Gastrocnemius medialis (tissue), 4 donors: ENCODE results near the gene SC5D. TPM values are rescaled to one million over a fixed set of nuclear protein-coding genes. Genes with fewer than 3 reads are reported as not detected.

Experiments used
- ATAC-seq, 2 donors: fragments of 150-250 bp; one replicate each; pipeline ENCODE4 v1.9.1; 2016
- DNase-seq, 2 donors: peaks; one replicate each; pipeline ENCODE4 v3.0.0-alpha.2; 2019
- H3K27ac ChIP-seq, 4 donors: fragments of 200-600 bp; sonication (generic); 1 replicate in 1 of 4; 2 replicates in 3 of 4; pipeline ENCODE4 v1.5.1; 2016 to 2018; ENCODE audit warnings: mild to moderate bottlenecking in 2 of 4, moderate library complexity in 1 of 4
- H3K27me3 ChIP-seq, 3 donors: fragments of 200-600 bp; sonication (generic) in 2 of 3; 1 replicate in 1 of 3; 2 replicates in 2 of 3; pipeline versions ENCODE4 v1.5.1 to v1.6.0; 2016 to 2019; ENCODE audit warnings: mild to moderate bottlenecking in 1 of 3, moderate library complexity in 1 of 3
- H3K36me3 ChIP-seq, 2 donors: fragments of 200-600 bp; sonication (generic) in 1 of 2; one replicate each; pipeline ENCODE4 v1.5.1; 2017 to 2018
- H3K4me1 ChIP-seq, 2 donors: fragments of 200-600 bp; sonication (generic) in 1 of 2; one replicate each; pipeline ENCODE4 v1.5.1; 2016 to 2017; ENCODE audit warnings: mild to moderate bottlenecking in 2 of 2
- H3K4me3 ChIP-seq, 4 donors: fragments of 200-600 bp; sonication (generic) in 3 of 4; 1 replicate in 1 of 4; 2 replicates in 3 of 4; pipeline ENCODE4 v1.5.1; 2016 to 2019; ENCODE audit warnings: mild to moderate bottlenecking in 2 of 4
- H3K9me3 ChIP-seq, 3 donors: fragments of 200-600 bp; sonication (generic) in 2 of 3; 1 replicate in 1 of 3; 2 replicates in 2 of 3; pipeline ENCODE4 v1.5.1; 2016 to 2019
- CTCF ChIP-seq, 5 experiments: fragments of 450-650 bp in 3 of 5; fragments of 200-600 bp in 2 of 5; sonication (generic) in 2 of 5; IDR thresholded peaks in 4 of 5; conservative IDR thresholded peaks in 1 of 5; 1 replicate in 4 of 5; 2 replicates in 1 of 5; pipeline ENCODE4 v1.5.1; 2016 to 2019; ENCODE audit warnings: antibody characterized with exemption in 5 of 5, mild to moderate bottlenecking in 3 of 5, moderate library complexity in 3 of 5
- POLR2A ChIP-seq, 2 donors: fragments of 450-650 bp; IDR thresholded peaks; one replicate each; pipeline ENCODE4 v1.6.1; 2017; ENCODE audit warnings: antibody characterized with exemption in 2 of 2, mild to moderate bottlenecking in 2 of 2, moderate library complexity in 2 of 2
- in situ Hi-C, 4 donors: fragments of 200-750 bp; cut with MboI; loops; one replicate each; pipeline versions ENCODE4 v1.15.0 to v1.8.0; 2017; ENCODE audit warnings: low sequenced_read_pairs in 4 of 4
- intact Hi-C: fragments of 100-400 bp; cut with DNase I; formaldehyde crosslinking; loops from one replicate; pipeline ENCODE4 v1.15.1; 2023; ENCODE audit warnings: low total_unique reads
- total RNA-seq, 4 donors: library from RNA; depleted of rRNA; stranded (reverse); fragments of >200 nt; gene quantifications; one replicate each; pipeline versions ENCODE4 v1.1.0 to v1.2.3, GENCODE V29; 2016

SC5D gene
- total RNA-seq, 4 donors from 2014 or later: 5.7 to 11.5 (median 6.5) TPM

GRCh38 chr11:121344824-121345223, 52.3 kb downstream of the SC5D start:
- no peak for ATAC-seq
- H3K27ac ChIP-seq: no peak overlapping the region
- intact Hi-C loops (no loop called here), in situ Hi-C loops (no loop called here)
- H3K4me3 ChIP-seq: no peak overlapping the region
- H3K27me3 ChIP-seq: peaks cover 0 to 2% (median 0%) of the 10 kb centered on the region in 3 donors
- H3K36me3 ChIP-seq: no peaks in the 10 kb centered on the region
- no peaks in the 10 kb centered on the region for H3K9me3 ChIP-seq
- no peak for TF ChIP-seq CTCF (IDR thresholded peaks at IDR 0.05 in 4 of 5, conservative IDR thresholded peaks at IDR 0.05 in 1 of 5)
- no peak for TF ChIP-seq POLR2A (IDR thresholded peaks at IDR 0.05)
- no peaks in the 10 kb centered on the region for H3K4me1 ChIP-seq
- no peak for DNase-seq

GRCh38 chr11:121347094-121347493, 54.5 kb downstream of the SC5D start:
- in situ Hi-C loops (no loop called here), intact Hi-C loops (no loop called here)
- no peak for TF ChIP-seq POLR2A (IDR thresholded peaks at IDR 0.05)
- TF ChIP-seq CTCF (IDR thresholded peaks at IDR 0.05 in 4 of 5, conservative IDR thresholded peaks at IDR 0.05 in 1 of 5): no peak
- DNase-seq (no peak), ATAC-seq (no peak)
- Histone ChIP-seq H3K27ac (no peak overlapping the region), H3K4me1 (no peaks in the 10 kb centered on the region), H3K4me3 (no peak overlapping the region), H3K36me3 (no peaks in the 10 kb centered on the region), H3K9me3 (no peaks in the 10 kb centered on the region), H3K27me3 (peaks cover 0 to 2% (median 0%) of the 10 kb centered on the region in 3 donors)

GRCh38 chr11:121347813-121348212, 55.2 kb downstream of the SC5D start:
- intact Hi-C loops: no loop called here
- TF ChIP-seq POLR2A (IDR thresholded peaks at IDR 0.05) (no peak), CTCF (IDR thresholded peaks at IDR 0.05 in 4 of 5, conservative IDR thresholded peaks at IDR 0.05 in 1 of 5) (no peak)
- no peak for DNase-seq

GRCh38 chr11:121348220-121348875, 55.8 kb downstream of the SC5D start:
- H3K4me1 ChIP-seq: peaks cover 0 to 3% of the 10 kb centered on the region in 2 donors
- peaks cover 0 to 2% (median 0%) of the 10 kb centered on the region in 3 donors for H3K27me3 ChIP-seq
- H3K36me3 ChIP-seq: no peaks in the 10 kb centered on the region
- in situ Hi-C loops: no loop called here
- TF ChIP-seq POLR2A (IDR thresholded peaks at IDR 0.05) (no peak), CTCF (IDR thresholded peaks at IDR 0.05 in 4 of 5, conservative IDR thresholded peaks at IDR 0.05 in 1 of 5) (no peak)
- ATAC-seq: no peak
- intact Hi-C loops: no loop called here
- no peaks in the 10 kb centered on the region for H3K9me3 ChIP-seq
- no peak overlapping the region for H3K4me3 ChIP-seq
- no peak for DNase-seq
- H3K27ac ChIP-seq: no peak overlapping the region

More at GRCh38 chr11:121347813-121348212, 55.2 kb downstream of the SC5D start:
- ATAC-seq: no peak
- in situ Hi-C loops: no loop called here
- H3K9me3 ChIP-seq: no peaks in the 10 kb centered on the region
- no peaks in the 10 kb centered on the region for H3K36me3 ChIP-seq
- H3K4me3 ChIP-seq: no peak overlapping the region
- peaks cover 0 to 3% of the 10 kb centered on the region in 2 donors for H3K4me1 ChIP-seq
- H3K27me3 ChIP-seq: peaks cover 0 to 2% (median 0%) of the 10 kb centered on the region in 3 donors
- no peak overlapping the region for H3K27ac ChIP-seq
